ENCODE measurements around the gene SEPTIN5.
"Not testable (repeated sequence)": the region's sequence is repeated elsewhere in the genome, so short reads cannot be mapped to it uniquely, and the experiment has no call there.

Gene SEPTIN5

DNA sequence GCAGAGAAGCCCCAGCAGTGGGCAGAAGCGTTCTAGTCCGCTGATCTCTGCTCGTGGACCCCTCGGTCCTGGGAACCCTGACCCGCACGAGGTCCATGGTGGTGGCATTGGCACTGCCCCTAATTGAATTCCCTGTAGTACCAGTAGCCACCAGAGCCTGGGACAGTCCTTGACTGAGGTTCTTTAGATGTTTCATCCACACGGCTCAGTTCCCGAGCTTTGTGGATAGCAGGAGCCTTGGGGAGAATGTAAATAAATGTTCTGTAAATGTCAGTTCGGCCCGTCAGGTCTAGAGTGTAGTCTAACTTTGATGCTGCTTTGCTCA, 39.4 kb upstream of the SEPTIN5 start:
- no peak for DNase-seq (ENCODE audit: low read depth)
- TF ChIP-seq, protein P1, sequence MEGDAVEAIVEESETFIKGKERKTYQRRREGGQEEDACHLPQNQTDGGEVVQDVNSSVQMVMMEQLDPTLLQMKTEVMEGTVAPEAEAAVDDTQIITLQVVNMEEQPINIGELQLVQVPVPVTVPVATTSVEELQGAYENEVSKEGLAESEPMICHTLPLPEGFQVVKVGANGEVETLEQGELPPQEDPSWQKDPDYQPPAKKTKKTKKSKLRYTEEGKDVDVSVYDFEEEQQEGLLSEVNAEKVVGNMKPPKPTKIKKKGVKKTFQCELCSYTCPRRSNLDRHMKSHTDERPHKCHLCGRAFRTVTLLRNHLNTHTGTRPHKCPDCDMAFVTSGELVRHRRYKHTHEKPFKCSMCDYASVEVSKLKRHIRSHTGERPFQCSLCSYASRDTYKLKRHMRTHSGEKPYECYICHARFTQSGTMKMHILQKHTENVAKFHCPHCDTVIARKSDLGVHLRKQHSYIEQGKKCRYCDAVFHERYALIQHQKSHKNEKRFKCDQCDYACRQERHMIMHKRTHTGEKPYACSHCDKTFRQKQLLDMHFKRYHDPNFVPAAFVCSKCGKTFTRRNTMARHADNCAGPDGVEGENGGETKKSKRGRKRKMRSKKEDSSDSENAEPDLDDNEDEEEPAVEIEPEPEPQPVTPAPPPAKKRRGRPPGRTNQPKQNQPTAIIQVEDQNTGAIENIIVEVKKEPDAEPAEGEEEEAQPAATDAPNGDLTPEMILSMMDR (conservative IDR thresholded peaks at IDR 0.05; ENCODE audit: control insufficient read depth, insufficient read depth, low read depth, low read length), result no peak
- H3K4me3 ChIP-seq (ENCODE audit: control insufficient read depth, low read depth, low read length), result no peak overlapping the region

DNA sequence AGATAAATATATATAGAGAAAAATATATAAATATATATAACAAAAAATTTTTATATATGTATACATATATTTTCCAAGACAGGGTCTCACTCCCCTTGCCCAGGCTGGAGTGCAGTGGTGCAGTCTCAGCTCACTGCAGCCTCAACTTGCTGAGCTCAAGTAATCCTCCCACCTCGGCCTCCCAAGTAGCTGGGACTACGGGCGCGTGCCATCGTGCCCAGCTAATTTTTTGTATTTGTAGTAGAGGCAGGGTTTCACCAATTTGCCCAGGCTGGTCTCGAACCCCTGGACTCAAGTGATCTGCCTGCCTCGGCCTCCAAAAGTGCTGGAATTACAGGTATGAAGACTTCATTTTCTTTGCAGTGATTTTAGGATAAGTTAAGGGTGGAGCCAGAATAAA, 38.9 kb upstream of the SEPTIN5 start:
- no peak overlapping the region for H3K4me3 ChIP-seq (ENCODE audit: control insufficient read depth, low read depth, low read length)
- TF ChIP-seq, protein P1 (conservative IDR thresholded peaks at IDR 0.05; ENCODE audit: control insufficient read depth, insufficient read depth, low read depth, low read length), result no peak
- no peak for DNase-seq (ENCODE audit: low read depth)

DNA sequence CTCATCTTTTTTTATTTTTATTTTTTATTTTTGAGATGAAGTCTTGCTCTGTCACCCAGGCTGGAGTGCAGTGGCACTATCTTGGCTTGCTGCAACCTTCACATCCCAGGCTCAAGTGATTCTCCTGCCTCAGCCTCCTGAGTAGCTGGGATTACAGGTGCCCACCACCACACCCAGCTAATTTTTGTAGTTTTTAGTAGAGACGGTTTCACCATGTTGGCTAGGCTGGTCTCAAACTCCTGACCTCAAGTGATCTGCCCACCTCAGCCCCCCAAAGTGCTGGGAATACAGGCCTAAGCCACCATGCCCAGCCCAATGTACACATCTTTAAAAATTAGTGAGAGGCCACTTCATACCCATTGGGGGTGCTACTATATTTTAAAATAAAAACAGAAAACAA, 37.9 kb upstream of the SEPTIN5 start:
- not testable (repeated sequence) for H3K4me3 ChIP-seq (ENCODE audit: control insufficient read depth, low read depth, low read length); DNase-seq (ENCODE audit: low read depth)

DNA sequence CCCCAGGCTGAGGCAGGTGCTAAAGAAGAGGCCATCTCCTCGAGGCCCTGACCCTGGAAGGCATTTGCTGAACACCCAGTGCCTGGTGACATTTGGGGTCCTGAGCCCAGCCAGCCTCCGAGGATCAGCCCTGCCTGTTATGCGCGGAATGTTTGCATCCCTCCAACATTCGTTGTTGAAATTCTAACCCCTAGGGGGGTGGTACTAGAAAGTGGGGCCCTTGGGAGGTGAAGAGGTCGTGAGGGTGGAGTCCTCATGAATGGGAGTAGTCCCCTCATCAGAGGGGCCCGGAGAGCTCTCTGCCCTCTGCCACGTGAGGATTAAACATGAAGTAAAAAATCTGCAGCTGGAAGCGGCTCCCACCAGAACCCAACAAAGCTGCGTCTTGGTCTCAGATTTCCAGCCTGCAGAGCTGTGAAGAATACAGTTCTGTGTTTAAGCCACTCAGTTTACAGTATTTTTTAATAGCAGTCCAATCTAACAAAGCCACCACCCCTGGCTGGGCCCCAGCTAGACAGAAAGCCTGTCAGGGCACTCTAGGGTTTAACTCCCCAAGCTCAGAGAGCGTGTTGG, 35.3 kb upstream of the SEPTIN5 start:
- no peak overlapping the region for H3K4me3 ChIP-seq (ENCODE audit: control insufficient read depth, low read depth, low read length)
- TF ChIP-seq, protein P1 (conservative IDR thresholded peaks at IDR 0.05; ENCODE audit: control insufficient read depth, insufficient read depth, low read depth, low read length), result no peak
- DNase-seq (ENCODE audit: low read depth), result no peak

DNA sequence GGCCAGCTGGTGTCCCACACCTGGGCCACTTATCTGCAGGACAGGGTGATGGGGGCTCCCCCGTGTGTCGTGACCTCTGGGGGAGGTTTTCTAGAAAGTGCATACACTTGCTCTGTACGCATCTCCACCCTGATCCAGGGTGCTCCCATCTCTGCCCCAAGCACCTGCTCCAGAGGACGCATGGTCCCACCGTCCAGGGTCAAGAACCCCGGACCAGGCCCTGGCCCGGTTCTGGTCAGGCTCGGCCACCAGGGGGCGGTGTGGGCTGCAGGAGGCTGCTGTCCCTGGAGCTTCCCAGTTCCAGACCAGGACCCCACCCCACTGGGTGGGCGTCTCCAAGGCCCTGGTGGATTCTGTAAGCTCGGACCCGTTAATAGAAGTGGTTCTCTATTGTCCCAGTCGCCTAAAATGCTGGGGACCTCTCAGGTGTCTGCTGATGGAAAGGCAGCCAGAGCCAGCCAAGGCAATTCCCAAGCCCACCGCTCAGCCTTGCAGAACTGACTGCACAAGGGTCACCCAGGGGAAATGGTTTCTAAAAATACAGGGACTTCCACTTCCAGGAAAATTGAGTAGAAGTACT, 34.7 kb upstream of the SEPTIN5 start:
- TF ChIP-seq, protein P1 (conservative IDR thresholded peaks at IDR 0.05; ENCODE audit: control insufficient read depth, insufficient read depth, low read depth, low read length), result peak; percentile 61
- no peak overlapping the region for H3K4me3 ChIP-seq (ENCODE audit: control insufficient read depth, low read depth, low read length)
- no peak for DNase-seq (ENCODE audit: low read depth)

DNA sequence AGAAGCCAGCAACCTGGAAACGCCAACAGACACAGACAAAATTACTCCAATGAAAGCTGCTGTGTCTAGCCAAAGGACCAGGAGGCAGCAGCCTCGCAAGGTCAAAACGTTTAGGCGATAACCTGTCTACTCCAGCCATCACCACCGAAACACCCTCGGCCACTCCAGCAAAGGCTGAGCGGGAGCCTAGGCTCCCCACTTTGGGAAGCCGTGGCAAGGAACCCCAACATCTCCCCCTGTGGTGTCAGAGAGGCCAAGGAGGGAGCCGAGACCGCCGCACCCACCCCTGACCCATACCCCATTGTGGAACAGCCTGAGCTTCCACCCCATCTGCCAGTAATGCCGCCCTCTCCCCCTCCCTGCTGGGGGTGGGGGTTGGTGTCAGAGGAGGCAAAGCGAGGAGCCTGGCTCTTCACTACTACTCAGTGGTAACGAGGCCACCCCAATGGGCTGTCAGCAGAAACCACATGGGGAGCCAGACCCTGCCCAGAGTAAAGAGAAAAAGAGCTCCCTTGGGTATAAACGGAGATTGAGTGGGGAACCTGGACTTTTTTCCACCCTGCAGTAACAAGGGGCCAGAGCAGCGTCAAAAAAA, 33.9 kb upstream of the SEPTIN5 start:
- H3K4me3 ChIP-seq (ENCODE audit: control insufficient read depth, low read depth, low read length), result no peak overlapping the region
- no peak for DNase-seq (ENCODE audit: low read depth)
- TF ChIP-seq, protein P1 (conservative IDR thresholded peaks at IDR 0.05; ENCODE audit: control insufficient read depth, insufficient read depth, low read depth, low read length), result no peak

DNA sequence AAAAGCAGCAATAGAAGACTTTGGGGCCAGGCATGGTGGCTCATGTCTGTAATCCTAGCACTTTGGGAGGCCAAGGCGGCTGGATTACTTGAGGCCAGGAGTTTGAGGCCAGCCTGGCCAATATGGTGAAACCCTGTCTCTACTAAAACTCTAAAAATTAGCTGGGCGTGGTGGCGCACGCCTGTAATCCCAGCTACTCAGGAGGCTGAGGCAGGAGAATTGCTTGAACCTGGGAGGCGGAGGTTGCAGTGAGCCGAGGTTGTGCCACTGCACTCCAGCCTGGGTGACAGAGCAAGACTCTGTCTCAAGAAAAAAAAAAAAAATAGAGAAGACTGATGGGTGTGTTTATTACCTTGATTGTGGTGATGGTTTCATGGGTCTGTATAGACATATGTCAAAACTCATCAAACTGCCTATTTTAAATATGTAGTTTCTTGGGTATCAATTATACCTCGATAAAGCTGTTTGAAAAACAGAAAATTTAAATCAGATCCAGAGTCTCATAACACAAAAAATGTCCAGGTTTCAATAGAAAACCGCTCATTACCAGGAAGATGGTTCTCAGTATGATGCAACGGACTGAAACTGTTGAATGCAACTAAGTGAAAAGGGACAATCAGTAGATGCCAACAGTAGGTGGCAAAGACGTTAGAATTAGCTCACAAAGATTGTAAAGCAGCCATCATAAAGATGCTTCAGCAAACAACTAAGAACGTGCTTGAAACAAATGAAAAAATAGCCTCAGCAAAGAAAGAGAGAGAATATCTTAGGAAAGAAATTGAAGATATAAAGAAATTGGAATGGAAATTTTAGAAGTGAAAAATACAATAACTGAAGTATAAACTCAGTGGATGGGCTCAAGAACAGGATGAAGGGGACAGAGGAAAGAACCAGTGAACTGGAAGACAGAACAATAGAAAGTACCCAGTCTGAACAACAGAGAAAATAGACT, 33.1 kb upstream of the SEPTIN5 start:
- no peak for DNase-seq (ENCODE audit: low read depth)
- no peak overlapping the region for H3K4me3 ChIP-seq (ENCODE audit: control insufficient read depth, low read depth, low read length)
- TF ChIP-seq, protein P1 (conservative IDR thresholded peaks at IDR 0.05; ENCODE audit: control insufficient read depth, insufficient read depth, low read depth, low read length), result no peak
